Measurements from ENCODE around the gene CARD16. TPM values are rescaled to one million over a fixed set of nuclear protein-coding genes. Genes with fewer than 3 reads are reported as not detected.

Gene CARD16
- total RNA-seq, 1 experiment from 2014 or later, result not detected

GRCh38 chr11:105049481-105049880 is 4.3 kb upstream of the CARD16 start:
- H3K27ac Mint-ChIP-seq, result no peak overlapping the region
- no peak overlapping the region for H3K14ac ChIP-seq (ENCODE audit: insufficient read depth, low read length)
- H4K5ac ChIP-seq (ENCODE audit: insufficient read length, low read depth, low read length), result no peak overlapping the region
- H4K20me1 ChIP-seq (ENCODE audit: control insufficient read depth, insufficient read depth, insufficient read length), result no peaks in the 10 kb centered on the region
- no peak overlapping the region for H3K18ac ChIP-seq (ENCODE audit: insufficient read length, low read depth, low read length)
- H3K36me3 Mint-ChIP-seq (ENCODE audit: insufficient read depth in 1 of 3, low read depth in 3 of 3), result no peaks in the 10 kb centered on the region
- no peak overlapping the region for H2AK5ac ChIP-seq (ENCODE audit: insufficient read length, low read length)
- H3K9ac ChIP-seq (ENCODE audit: extremely low read depth, insufficient read length, low read length), result no peak overlapping the region
- no peak overlapping the region for H3K56ac ChIP-seq (ENCODE audit: insufficient read length, low read depth, low read length)
- H2BK15ac ChIP-seq (ENCODE audit: low read depth, low read length), result no peak overlapping the region
- H3K9me3 Mint-ChIP-seq, result no peaks in the 10 kb centered on the region
- H4K91ac ChIP-seq (ENCODE audit: insufficient read length, low read depth, low read length), result no peak overlapping the region
- no peaks in the 10 kb centered on the region for H3K79me1 ChIP-seq (ENCODE audit: insufficient read depth, low read depth, low read length, poor library complexity, severe bottlenecking)
- H3K23ac ChIP-seq (ENCODE audit: insufficient read length, low read depth, low read length), result no peak overlapping the region
- no peak overlapping the region for H2BK20ac ChIP-seq (ENCODE audit: low read depth, low read length, poor library complexity, severe bottlenecking)
- H3K27me3 Mint-ChIP-seq (ENCODE audit: low read depth), result no peaks in the 10 kb centered on the region
- DNase-seq, result no peak
- no peaks in the 10 kb centered on the region for H3K4me1 Mint-ChIP-seq
- WGBS (ENCODE audit: extremely low coverage, insufficient read length, low lambda C conversion rate), result no CpG with 5 or more reads among the region's 1 CpG
- no peak overlapping the region for H2BK12ac ChIP-seq (ENCODE audit: insufficient read length, low read depth, low read length)
- H3K4me2 ChIP-seq (ENCODE audit: insufficient read depth, insufficient read length, low read length), result no peak overlapping the region
- no peaks in the 10 kb centered on the region for H3K79me2 ChIP-seq (ENCODE audit: insufficient read depth, low read length)
- no peak overlapping the region for H3K4me3 Mint-ChIP-seq
- H3K4me1 ChIP-seq (ENCODE audit: insufficient read depth, low read length), result no peaks in the 10 kb centered on the region
- no peak overlapping the region for H3K4ac ChIP-seq (ENCODE audit: low read depth, low read length)
- no peak overlapping the region for H3K27ac ChIP-seq (ENCODE audit: insufficient read length, low read depth, low read length)
- TF ChIP-seq CTCF (conservative IDR thresholded peaks at IDR 0.05), result no peak
- no peak overlapping the region for H2BK120ac ChIP-seq (ENCODE audit: low read depth, low read length, poor library complexity, severe bottlenecking)
- no peak overlapping the region for H2BK5ac ChIP-seq (ENCODE audit: insufficient read length, low read length)
- no peak overlapping the region for H4K8ac ChIP-seq (replicated peaks; ENCODE audit: insufficient read length, low read depth, low read length)
- no peak overlapping the region for H3T11ph ChIP-seq (ENCODE audit: low read length)
- no peaks in the 10 kb centered on the region for H3K23me2 ChIP-seq (ENCODE audit: insufficient read length, low read depth, low read length, poor library complexity, severe bottlenecking)
- H3K27me3 ChIP-seq (ENCODE audit: insufficient read depth, low read length), result no peaks in the 10 kb centered on the region
- H3K9me3 ChIP-seq (ENCODE audit: control insufficient read depth, low read depth, low read length), result no peaks in the 10 kb centered on the region
- H2AFZ ChIP-seq (ENCODE audit: low read length), result no peak overlapping the region

Data from H9 (cell line).